ENCODE results near the gene ADCY3.
"Not testable (repeated sequence)": the region's sequence is repeated elsewhere in the genome, so short reads cannot be mapped to it uniquely, and the experiment has no call there.

Gene ADCY3

GRCh38 chr2:24809316-24810007 lies 110.6 kb downstream of the ADCY3 start:
- peak; percentile 32 for DNase-seq (ENCODE audit: low read depth)

DNA sequence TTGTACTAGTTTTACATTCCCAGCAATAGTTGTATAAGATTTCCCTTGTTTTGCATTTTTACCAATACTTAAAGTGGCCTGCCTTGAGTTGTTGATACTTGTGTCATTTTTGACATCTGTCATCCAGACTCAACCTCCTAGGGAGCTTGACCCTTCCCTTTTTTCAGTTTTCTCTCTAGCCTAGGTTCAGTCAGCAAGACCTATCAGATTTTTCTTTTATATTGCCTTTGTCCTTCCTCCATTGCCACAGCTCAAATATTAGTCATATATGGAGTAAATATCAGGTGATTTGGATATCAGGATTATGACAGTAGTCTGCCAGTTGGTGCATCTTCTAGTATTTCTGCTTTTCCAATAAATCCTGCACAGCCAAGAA lies 113.4 kb downstream of the ADCY3 start:
- DNase-seq (ENCODE audit: low read depth): no peak

- not testable (repeated sequence) for DNase-seq (ENCODE audit: low read depth)
These were observed 114.0 kb downstream of the ADCY3 start for GRCh38 chr2:24805811-24806660.

DNA sequence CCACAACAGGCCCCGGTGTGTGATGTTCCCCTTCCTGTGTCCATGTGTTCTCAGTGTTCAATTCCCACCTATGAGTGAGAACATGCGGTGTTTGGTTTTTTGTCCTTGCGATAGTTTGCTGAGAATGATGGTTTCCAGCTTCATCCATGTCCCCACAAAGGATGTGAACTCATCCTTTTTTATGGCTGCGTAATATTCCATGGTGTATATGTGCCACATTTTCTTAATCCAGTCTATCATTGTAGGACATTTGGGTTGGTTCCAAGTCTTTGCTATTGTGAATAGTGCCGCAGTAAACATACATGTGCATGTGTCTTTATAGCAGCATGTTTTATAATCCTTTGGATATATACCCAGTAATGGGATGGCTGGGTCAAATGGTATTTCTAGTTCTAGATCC lies 119.5 kb downstream of the ADCY3 start:
- not testable (repeated sequence) for DNase-seq (ENCODE audit: low read depth)

- DNase-seq (ENCODE audit: low read depth): no peak
These were observed 122.4 kb downstream of the ADCY3 start for GRCh38 chr2:24797644-24798043.

DNA sequence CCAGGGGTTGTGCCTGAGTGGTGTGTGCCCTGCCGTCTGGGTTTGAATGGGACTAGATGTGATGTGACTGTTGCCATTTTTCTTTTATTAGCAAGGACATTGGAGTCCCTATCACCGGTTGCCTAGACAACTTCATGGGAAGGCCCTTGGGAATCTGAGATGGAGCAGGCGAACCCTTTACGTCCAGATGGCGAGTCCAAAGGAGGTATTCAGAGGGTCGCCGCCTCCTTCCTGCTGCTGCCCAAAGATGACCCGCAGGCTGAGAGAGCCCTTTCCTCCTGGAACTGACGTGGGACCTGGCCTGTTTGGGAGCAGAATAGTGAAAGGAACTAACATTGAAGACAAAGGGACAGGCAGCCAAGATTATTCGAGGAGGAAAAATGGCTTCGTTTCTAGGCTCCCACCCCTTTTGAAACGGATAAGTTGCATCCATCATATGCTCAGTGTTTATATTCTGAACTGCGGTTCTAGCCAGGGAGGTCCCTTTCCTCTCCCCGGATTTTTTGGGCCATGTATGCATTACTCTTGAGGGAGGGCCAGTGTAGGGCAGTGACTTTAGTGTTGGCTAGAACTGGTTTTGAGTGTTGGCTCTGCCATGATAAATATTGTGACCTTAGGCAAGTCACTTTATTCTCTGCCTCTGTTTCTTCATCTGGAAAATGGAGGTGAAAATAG lies 126.1 kb downstream of the ADCY3 start:
- DNase-seq (ENCODE audit: low read depth): peak; percentile 62

- DNase-seq (ENCODE audit: low read depth): peak; percentile 98
These were observed 126.9 kb downstream of the ADCY3 start, which contains the start of the genes CENPO and PTRHD1 for GRCh38 chr2:24792874-24793760. Gene CENPO, plus strand, starts transcription at chr2:24793425. Its CDS starts 495 bp downstream, at chr2:24793920. Gene PTRHD1, minus strand, starts transcription at chr2:24793391. Its CDS starts 14 bp downstream, at chr2:24793377.

DNA sequence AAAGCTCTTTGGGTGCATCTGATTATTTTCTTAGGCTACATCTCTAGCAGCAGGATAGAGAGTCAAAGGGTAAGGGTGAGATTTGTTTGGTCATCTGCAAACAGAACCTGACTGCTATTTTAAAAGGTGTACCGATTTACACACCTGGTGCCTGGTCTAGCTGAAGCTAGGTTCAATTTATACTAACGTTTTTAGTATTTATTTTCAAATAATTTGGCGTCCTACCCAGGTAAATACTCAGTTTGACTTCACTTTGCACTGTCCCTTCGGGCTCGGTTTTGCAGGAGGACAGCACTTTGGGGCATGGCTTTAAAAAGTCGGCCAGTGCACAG lies 127.5 kb downstream of the ADCY3 start:
- no peak for DNase-seq (ENCODE audit: low read depth)

DNA sequence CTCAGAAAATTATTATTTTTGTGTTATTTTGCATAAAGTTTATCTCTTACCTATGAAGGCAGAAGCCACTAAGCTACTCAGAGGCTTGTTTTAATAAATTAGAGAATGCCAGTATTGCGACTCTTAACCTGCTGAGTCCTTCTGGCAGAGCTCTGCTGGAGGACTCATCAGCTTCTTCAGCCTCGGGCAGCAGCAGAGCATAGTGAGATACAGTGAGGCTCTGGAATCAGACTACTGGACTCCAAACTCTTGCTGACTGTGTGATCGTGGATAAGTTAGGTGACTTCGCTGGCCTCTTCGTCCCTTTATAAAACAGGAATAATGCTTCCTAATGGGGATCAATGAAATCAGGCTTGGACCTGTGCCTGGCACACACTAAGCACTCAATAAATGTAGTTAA lies 128.6 kb downstream of the ADCY3 start:
- DNase-seq (ENCODE audit: low read depth): no peak

DNA sequence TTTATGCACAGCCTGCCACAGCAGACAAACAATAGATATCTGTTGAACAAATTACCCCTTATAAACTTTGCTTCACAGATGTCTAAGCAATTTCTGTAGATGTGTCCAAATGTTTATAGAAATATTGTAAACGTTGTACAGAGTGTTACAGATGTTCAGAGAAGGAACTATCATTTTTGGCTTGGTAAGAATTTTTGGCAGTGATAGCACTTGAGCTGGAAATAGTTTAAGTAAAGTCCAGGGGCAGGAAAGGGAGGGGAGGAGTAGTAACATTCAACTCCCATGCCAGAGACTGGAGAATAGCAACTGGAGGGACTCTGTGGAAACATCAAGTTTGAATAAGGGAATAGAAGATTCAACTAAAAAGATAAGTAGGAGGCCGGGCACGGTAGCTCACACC lies 131.2 kb downstream of the ADCY3 start:
- DNase-seq (ENCODE audit: low read depth): no peak

GRCh38 chr2:24787532-24787931 lies 132.5 kb downstream of the ADCY3 start:
- no peak for DNase-seq (ENCODE audit: low read depth)

DNA sequence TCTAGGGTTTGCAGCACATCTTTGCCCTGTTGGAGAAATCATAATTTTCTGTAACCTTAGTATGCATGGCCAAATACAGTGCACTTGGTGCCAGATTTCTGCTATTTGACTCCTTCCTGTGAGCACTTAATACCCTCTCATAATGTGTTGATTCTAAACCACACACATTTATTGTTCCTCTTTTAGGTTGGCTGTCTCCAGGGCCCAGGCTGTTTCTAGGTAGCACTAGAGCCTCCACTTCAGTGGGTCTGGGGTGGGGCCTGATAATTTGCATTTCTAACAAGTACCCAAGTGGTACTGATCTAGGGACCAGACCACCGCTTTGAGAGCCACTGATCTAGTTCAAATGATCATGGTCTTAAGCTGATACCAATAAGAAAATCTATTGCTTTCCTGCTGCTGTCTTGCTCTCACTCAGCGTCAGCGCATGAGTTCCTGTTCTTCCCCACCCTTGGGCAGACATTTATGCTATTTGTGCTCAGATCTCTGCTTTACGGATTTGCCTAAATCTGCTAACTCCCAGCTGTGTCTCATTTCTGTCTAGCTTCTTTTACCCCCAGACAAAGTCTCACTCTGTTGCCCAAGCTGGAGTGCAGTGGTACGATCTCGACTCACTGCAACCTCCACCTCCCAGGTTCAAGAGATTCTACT lies 134.2 kb downstream of the ADCY3 start:
- DNase-seq (ENCODE audit: low read depth): no peak

GRCh38 chr2:24783641-24784040 lies 136.4 kb downstream of the ADCY3 start:
- DNase-seq (ENCODE audit: low read depth): no peak

GRCh38 chr2:24779116-24779515 lies 140.9 kb downstream of the ADCY3 start:
- no peak for DNase-seq (ENCODE audit: low read depth)

GRCh38 chr2:24774373-24774772 lies 145.7 kb downstream of the ADCY3 start:
- DNase-seq (ENCODE audit: low read depth): no peak

DNA sequence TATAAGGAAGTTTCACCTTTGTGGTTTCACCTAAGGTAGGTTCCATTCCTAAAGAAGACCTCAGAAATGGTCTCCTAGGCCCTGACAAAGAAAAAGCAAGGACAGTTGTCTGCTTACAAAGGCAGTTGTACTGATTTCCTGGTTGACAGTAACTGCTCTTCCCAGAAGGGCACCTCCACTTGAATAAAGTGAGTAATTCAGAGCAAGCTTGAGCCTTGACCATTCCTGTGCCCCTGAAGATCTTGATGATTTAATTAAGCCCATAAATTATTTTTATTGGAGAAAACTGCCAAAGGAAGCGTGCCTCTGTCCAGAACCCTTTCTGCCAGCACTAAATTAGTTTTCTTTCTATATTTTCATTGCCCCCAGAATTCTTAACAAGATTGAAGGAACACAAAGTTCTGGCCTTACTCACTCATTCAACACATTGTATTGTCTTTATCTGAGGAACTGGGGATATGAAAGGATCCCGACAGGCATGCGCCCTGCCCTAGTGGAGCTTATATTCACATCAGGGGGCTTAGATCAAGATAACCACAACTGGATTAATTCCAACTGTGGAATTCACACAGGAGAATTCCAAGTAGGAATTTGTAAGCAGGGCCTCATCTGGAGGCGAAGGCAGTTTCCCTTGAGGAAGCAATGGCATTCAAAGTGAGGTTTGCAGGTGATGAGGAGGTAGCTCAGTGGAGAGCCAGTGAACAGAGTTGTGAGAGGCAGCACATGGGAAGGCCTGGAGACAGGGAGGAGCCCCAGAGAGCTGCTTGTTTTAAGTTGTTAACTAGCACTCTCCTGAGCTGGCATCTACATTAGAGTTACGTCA lies 148.1 kb downstream of the ADCY3 start:
- DNase-seq (ENCODE audit: low read depth): peak; percentile 44

DNA sequence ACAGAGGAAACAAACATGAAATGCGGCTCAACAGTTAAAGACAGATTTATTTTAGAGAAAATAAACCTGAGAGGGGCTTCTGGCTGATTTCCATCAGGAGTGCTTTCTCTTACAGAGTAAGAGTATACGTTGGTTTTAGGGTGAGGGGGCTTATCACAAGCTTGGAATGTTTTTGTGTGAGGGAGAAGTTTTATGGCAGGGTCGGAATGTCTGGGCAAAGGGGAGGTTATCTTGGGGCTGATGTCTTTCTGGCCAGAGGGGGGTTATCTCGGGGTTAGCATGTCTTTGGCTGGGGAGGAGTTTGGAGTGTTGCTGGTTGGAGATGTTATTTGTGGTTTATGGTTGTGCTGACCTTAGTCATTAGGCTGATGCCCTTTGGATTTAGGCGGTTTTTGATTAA lies 149.0 kb downstream of the ADCY3 start:
- DNase-seq (ENCODE audit: low read depth): no peak
